HG02798 (cell line): ENCODE measurements around the gene KAZALD1.
"Not testable (repeated sequence)": the region's sequence is repeated elsewhere in the genome, so short reads cannot be mapped to it uniquely, and the experiment has no call there.

Source experiments
- ATAC-seq: cut with Tn5 transposase; IDR thresholded peaks from one replicate; pipeline ENCODE4 v1.9.1; 2021; ENCODE audit warnings: mild to moderate bottlenecking; ENCODE audit not compliant: unreplicated experiment, poor library complexity

The KAZALD1 gene

GRCh38 chr10:101029520-101030295, 32.1 kb upstream of the KAZALD1 start:
- ATAC-seq = no peak

DNA sequence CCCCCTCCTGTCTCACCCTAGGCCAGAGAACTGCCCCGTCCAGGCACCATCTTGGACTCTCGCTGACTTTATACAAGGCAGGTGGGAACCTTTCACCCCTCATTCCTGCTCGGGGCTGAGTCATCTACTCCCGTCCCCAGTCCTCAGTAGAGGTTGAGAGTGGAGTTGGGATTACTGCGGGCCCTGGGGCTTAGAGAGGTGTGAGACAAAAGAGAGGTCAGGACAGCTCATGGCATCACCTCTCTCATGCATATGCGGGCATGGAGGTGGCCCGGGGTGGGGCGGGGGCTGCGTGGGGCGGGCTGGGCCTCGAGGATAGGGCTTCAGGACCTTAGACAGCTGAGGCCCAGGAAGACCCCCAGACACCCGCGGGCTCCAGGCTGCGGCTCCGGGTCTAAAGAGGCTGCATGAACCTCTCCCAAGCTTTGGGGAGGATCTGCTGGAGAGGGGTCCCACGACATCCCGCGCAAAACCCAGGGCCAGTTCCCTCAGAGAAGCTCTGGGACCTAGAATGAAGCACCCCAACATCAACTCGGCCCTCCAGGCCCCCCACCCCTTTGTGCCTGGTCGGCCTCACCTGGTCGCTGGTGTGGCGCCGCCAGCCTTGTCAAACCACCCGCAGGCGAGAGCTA, 31.2 kb upstream of the KAZALD1 start:
- no peak for ATAC-seq

- peak; percentile 94 for ATAC-seq
These were observed 30.5 kb upstream of the KAZALD1 start, which contains the start of the genes PDZD7 and SFXN3 for GRCh38 chr10:101031128-101031795. Gene PDZD7, minus strand, starts transcription at chr10:101031129. Its CDS starts 910 bp downstream, at chr10:101030219. Gene SFXN3, plus strand, starts transcription at chr10:101031234. Its CDS starts 3,461 bp downstream, at chr10:101034695.

DNA sequence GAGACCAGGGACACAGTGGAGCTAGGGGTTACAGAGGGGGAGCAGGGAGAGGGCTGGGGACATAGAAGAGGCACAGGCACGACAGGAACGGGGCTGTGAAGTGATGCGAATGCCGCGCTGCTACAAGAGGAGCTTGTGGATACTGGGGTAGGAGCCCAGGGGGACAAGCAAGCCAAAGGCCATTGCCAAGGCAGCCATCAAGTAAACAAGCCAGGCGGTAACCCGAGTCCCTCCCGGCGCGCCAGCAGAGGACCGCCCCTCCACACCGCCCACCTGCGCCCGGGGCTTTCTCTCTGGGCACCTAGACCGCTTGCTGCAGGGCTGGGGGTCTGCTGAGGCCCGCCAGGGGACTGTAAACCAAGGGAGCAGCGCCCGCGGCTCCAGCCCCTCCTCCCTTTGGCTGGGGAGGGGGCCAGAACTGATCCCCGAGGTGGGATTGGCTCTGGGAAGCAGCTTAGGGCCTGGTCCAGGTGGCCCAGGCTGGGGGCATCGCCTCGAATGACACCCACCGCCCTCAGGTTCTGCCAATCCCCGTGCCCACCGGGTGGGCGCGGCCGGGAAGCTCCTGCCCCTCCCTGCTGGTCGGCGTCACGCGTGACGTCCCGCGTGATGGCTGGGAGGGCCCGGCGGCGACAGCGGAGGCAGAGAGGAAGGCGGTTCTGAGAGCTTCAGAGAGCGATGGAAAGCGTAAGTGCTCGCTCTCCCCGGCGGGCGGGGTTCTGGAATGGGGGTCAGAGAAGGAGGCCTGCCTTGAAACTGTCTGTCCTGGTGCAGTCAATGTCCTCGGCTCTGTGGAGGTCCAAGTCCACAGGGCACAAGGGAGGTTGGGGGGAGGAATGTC, 29.8 kb upstream of the KAZALD1 start:
- peak; percentile 47 for ATAC-seq

- ATAC-seq = no peak
These were observed 29.1 kb upstream of the KAZALD1 start for GRCh38 chr10:101032637-101033224.

DNA sequence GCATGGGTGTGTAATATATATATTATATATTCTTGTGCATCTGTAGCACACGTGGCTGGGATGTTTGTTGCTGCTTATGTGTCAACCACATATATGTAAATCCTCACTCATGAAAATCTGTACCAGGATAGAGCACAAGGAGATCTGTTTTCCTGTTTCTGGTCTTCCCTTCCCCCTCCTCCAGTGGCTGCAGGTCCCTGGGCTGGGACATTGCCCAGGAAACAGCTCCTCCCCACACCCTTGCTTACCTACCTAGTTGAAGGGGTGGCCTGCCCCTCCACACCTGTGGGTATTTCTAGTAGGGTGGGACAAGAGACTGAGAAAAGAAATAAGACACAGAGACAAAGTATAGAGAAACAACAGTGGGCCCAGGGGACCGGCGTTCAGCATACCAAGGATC, 28.5 kb upstream of the KAZALD1 start:
- ATAC-seq = no peak

- ATAC-seq = not testable (repeated sequence)
These were observed 27.4 kb upstream of the KAZALD1 start for GRCh38 chr10:101034404-101034803.

- no peak for ATAC-seq
These were observed 26.5 kb upstream of the KAZALD1 start for GRCh38 chr10:101035314-101035713.

DNA sequence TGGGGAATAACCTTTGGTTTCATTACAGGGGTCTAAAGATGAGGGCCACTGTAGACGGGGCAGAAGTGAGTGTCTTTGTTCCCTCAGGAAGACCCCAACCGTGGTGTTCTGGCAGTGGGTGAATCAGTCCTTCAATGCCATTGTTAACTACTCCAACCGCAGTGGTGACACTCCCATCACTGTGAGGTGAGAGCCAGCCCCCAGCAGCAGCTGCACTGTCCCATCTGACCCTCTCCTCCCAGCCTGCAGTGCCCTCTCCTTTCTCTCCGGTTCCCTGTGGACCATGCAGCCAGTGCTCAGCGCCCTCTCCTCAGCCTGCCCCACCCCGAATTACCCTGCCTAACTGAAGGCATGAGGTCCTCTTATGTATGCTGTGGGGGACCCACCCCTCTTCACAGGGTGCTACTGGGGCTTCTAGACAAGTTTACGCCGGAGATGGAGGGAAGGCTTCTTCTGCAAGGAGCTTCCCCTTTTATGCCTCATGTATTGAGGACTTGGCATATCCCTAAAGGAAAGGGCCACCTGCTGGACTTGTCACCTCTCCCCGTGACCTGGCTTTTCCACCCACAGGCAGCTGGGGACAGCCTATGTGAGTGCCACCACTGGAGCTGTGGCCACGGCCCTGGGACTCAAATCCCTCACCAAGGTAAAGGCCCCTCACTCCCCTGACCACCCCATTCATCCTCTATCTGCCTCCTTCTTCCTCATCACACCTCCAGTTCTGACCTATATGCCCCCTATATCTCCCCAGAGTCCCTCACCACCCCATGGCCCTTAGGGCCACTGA, 25.7 kb upstream of the KAZALD1 start:
- no peak for ATAC-seq

- no peak for ATAC-seq
These were observed 25.1 kb upstream of the KAZALD1 start for GRCh38 chr10:101036726-101037125.

GRCh38 chr10:101038484-101038883, 23.3 kb upstream of the KAZALD1 start:
- no peak for ATAC-seq

DNA sequence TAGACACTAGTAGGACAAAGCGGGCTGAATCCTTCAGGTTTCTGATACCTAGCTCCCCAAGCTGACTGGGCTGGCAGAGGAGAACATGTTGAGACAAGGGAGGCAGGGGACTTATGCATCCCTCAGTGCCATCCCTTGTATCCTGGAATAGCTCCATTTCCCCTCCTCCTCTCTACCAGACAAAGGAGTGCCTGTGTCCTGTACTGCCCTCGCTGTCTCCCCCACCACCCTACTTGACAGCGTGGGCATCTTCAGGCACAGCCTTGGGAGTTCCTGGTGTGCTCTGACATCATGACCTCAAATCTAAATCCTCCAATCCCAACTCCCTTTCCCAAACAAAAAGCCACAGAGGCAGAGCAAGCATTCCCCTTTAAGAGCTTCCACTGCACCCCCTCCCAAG, 21.7 kb upstream of the KAZALD1 start:
- no peak for ATAC-seq

- ATAC-seq = no peak
These were observed 20.9 kb upstream of the KAZALD1 start for GRCh38 chr10:101040851-101041250.

GRCh38 chr10:101041252-101041761, 20.5 kb upstream of the KAZALD1 start:
- ATAC-seq = peak; percentile 60

- ATAC-seq = no peak
These were observed 19.7 kb upstream of the KAZALD1 start for GRCh38 chr10:101042118-101042517.

- ATAC-seq = peak; percentile 97
These were observed 19.0 kb upstream of the KAZALD1 start for GRCh38 chr10:101042667-101043362.

DNA sequence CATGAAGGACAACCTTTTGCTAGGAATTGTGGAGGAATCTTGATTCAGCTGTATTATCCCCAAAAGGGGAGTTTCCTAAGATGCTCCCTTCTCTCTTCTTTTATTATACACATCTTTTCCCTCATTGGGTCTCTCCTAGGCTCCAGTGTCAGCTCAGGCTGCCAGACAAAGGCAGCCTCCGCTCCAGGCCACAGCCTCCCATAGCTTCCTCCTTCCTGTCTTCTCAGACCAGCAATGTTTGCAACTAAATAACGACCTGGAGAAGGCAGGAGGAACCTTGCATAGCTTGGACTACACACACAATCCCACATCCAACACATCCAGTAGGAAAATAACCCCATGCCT, 18.5 kb upstream of the KAZALD1 start:
- no peak for ATAC-seq

- no peak for ATAC-seq
These were observed 17.7 kb upstream of the KAZALD1 start for GRCh38 chr10:101044117-101044516.
